ENCODE data around the gene ZFYVE19.

The ZFYVE19 gene

DNA sequence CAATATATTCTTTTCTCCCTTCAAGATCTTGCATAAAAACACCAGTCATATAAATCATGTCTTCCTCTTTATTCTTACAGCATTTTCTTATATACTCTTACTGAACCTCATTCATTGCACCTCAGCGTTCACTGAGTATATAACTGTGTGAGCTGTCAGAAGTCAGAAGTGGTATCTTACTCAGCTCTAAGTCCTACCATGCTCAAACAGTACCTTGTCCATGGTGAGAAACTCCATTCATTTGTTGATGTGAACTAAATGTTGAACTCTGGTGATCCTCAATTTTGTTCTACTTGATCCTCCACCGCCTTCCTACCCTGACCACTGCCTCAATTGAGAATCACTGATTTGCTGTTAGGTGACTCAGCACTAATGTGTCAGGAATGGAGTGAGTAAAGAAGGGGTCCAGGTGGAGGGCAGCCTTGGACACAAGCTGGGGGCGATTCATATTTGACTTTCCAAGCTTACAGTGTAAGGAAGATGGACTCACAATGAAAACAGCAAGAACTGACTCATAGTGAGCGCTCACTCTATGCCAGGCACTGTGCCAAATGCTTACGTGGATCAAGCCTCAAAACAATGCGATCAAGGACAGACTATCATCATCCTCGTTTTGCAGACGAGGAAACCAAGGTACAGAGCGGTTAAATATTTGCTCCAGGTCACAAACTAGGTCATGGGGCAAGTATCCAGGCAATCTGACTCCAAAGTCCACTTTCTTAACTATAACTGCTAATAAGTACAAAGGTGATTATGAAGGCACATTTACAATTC is 13.5 kb upstream of the ZFYVE19 start:
- TF ChIP-seq, protein P1, sequence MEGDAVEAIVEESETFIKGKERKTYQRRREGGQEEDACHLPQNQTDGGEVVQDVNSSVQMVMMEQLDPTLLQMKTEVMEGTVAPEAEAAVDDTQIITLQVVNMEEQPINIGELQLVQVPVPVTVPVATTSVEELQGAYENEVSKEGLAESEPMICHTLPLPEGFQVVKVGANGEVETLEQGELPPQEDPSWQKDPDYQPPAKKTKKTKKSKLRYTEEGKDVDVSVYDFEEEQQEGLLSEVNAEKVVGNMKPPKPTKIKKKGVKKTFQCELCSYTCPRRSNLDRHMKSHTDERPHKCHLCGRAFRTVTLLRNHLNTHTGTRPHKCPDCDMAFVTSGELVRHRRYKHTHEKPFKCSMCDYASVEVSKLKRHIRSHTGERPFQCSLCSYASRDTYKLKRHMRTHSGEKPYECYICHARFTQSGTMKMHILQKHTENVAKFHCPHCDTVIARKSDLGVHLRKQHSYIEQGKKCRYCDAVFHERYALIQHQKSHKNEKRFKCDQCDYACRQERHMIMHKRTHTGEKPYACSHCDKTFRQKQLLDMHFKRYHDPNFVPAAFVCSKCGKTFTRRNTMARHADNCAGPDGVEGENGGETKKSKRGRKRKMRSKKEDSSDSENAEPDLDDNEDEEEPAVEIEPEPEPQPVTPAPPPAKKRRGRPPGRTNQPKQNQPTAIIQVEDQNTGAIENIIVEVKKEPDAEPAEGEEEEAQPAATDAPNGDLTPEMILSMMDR (IDR thresholded peaks at IDR 0.05), result no peak

DNA sequence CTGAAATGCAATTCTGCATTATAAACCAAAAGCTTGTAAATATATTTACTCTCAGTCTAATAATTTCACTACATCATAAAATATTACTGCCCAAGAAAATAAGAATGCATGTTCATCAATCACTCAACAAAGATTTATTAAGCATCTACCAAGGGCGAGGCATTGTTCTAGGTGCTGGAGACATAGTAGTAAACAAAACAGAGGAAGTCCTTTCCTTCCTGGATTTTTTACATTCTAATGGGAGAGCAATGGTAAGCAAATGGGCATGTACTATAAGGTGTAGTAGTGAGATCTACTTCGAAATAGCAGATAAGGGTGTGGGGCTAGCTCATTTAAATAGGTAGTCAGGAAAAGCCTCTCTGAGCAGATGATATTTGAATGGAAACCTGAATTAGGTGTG is 10.8 kb upstream of the ZFYVE19 start:
- TF ChIP-seq, protein P1 (IDR thresholded peaks at IDR 0.05), result no peak

DNA sequence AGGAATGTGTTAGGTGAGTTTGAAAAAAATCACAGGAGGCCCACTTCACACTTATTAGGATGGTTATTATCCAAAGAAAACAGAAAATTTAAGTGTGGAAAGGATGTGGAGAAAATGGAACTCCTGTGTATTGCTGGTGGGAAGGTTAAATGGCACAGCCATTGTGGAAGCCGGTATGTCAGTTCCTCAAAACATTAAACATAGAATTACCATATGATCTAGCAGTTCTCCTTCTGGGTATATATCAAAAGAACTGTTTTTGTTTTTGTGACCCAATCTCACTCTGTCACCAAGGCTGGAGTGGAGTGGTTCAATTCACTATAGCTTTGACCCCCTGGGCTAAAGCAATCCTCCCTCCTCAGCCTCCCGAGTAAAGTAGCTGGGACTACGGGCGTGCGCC is 10.4 kb upstream of the ZFYVE19 start:
- TF ChIP-seq, protein P1 (IDR thresholded peaks at IDR 0.05), result no peak

DNA sequence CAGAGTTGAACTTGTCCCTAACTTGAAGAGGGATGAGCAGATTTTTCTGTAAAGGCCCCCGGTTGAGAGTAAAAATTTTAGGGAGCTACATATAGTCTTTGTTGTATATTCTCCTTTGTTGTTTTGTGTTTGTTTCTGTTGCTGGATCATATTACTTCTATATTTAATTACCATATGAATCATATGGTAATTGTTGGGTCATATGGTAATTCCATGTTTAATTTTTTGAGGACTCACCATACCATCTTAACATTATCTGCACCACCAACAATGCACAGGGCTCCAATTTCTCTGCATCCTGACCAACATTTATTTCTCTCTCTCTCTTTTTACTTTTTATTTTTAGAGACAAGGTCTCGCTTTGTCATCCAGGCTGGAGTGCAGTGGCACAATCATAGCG is 7.4 kb upstream of the ZFYVE19 start:
- TF ChIP-seq, protein P1 (IDR thresholded peaks at IDR 0.05), result no peak

DNA sequence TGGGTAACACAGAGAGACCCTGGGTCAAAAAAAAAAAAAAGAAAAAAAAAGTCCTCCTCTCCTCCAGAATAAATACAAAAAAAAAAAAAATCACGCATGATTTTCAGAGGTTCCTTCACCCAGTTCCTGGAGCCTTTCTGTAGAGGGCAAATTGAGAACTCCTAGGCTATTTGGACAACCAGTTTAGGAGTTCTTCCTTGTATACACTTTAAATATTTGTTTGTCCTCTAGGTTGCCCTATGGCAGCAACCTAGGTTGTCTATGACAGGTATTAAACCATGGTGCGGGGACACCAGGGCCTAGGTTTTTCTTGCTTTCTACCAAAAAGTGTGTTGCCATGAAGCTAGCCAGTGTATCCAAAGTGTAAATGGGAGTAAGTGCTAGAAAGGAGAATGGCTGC is 3.8 kb upstream of the ZFYVE19 start:
- TF ChIP-seq, protein P1 (IDR thresholded peaks at IDR 0.05), result no peak

DNA sequence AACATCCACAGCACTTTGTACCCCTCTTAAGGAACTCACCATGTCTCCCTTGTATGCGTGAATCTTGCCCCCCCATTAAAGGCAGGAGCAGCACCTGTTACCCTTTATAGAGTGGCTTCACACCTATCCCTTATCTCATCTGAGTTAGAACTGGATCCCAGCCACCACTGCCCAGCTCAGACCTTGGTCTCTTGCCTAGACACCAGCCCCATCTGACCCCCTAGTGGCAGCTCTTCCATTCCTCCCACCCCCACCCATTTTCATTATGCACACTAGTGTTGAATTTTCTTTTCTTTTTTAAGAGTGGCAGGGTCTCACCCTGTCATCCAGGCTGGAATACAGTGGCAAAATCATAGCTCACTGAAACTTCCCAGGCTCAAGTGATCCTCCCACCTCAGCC is 3.2 kb upstream of the ZFYVE19 start:
- TF ChIP-seq, protein P1 (IDR thresholded peaks at IDR 0.05), result no peak

DNA sequence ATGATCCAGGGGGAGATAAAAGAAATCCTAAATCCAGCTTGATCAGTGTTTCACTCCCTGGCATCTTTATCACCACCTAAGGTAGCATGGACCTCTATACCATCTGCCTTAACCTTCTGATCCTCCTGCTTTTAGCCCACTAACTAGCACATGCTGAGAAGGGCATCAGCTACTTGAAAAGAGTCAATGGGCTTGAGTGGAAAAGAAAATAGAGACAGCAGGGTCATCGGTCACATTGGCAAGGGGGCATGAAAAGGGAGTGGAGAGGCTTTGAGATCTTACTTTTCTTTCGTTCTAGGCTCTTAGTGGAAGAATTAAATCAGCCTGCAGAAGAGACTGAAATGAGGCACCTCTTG is 239 bp upstream of the ZFYVE19 start:
- TF ChIP-seq, protein P1 (IDR thresholded peaks at IDR 0.05), result no peak

Measured in LNCAP (cell line).